Calu3 (cell line): ENCODE data around the gene DSCAML1. TPM values are rescaled to one million over a fixed set of nuclear protein-coding genes. Genes with fewer than 3 reads are reported as not detected.

Experiments
- BruUV-seq: library from RNA; stranded (reverse); fragments of 400-500 nt; replicated peaks from 2 replicates; lab custom pipeline; 2021; lab: Mats Ljungman, UMichigan
- CTCF ChIA-PET: fragments of 300-600 bp; sonication (Branson Sonifier 250); formaldehyde crosslinking; loops from one replicate; lab custom pipeline; 2022; ENCODE audit warnings: antibody characterized with exemption; lab: Charles Lee
- DNase-seq: peaks from one replicate; pipeline ENCODE4 v3.0.0; 2022
- H3K27ac Mint-ChIP-seq: one replicate; pipeline ENCODE4 v1.8.0; 2022; ENCODE audit warnings: mixed read lengths; ENCODE audit not compliant: unreplicated experiment
- H3K27me3 Mint-ChIP-seq: one replicate; pipeline ENCODE4 v1.8.0; 2022; ENCODE audit warnings: mixed read lengths; ENCODE audit not compliant: unreplicated experiment
- H3K36me3 Mint-ChIP-seq: one replicate; pipeline ENCODE4 v1.8.0; 2022; ENCODE audit warnings: mild to moderate bottlenecking, moderate library complexity, mixed read lengths; ENCODE audit not compliant: insufficient read depth, unreplicated experiment
- H3K4me1 Mint-ChIP-seq: one replicate; pipeline ENCODE4 v1.8.0; 2022; ENCODE audit warnings: mild to moderate bottlenecking, low read depth, mixed read lengths; ENCODE audit not compliant: unreplicated experiment
- H3K4me3 Mint-ChIP-seq: one replicate; pipeline ENCODE4 v1.8.0; 2022; ENCODE audit warnings: mild to moderate bottlenecking, low read depth, moderate library complexity, mixed read lengths; ENCODE audit not compliant: unreplicated experiment
- H3K9me3 Mint-ChIP-seq: one replicate; pipeline ENCODE4 v1.8.0; 2022; ENCODE audit warnings: low read depth, mixed read lengths; ENCODE audit not compliant: unreplicated experiment
- CTCF ChIP-seq: fragments of 200-600 bp; IDR thresholded peaks from one replicate; pipeline ENCODE4 v1.8.0; 2022; ENCODE audit warnings: antibody characterized with exemption; ENCODE audit not compliant: unreplicated experiment
- intact Hi-C: fragments of 100-400 bp; cut with micrococcal nuclease; formaldehyde crosslinking; loops from one replicate; pipeline ENCODE4 v1.10.0; 2022; ENCODE audit not compliant: unreplicated experiment
- total RNA-seq: library from RNA; stranded (reverse); gene quantifications from 2 replicates; pipeline ENCODE4 v1.2.3, GENCODE V29; 2022

The DSCAML1 gene
- total RNA-seq, 1 experiment from 2014 or later: 0.07 TPM

- Mint-ChIP-seq H3K36me3 (no peaks in the 10 kb centered on the region), H3K9me3 (no peaks in the 10 kb centered on the region), H3K4me3 (no peak overlapping the region), H3K4me1 (no peaks in the 10 kb centered on the region), H3K27me3 (peaks cover 47% of the 10 kb centered on the region), H3K27ac (no peak overlapping the region)
- TF ChIP-seq CTCF: no peak
- CTCF ChIA-PET: interaction anchor here (0.6 kb wide), 1 partner anchor 235 kb away, joined by 8 read pairs; no protein-coding TSS in a partner anchor
- BruUV-seq: no TSS peak
- intact Hi-C loops: no loop called here
- DNase-seq: no peak
Observed at GRCh38 chr11:117654281-117655255, 142.4 kb downstream of the DSCAML1 start.

GRCh38 chr11:117652521-117652920 is 144.5 kb downstream of the DSCAML1 start:
- intact Hi-C loops: no loop called here
- Mint-ChIP-seq H3K4me1 (no peaks in the 10 kb centered on the region), H3K36me3 (no peaks in the 10 kb centered on the region), H3K27ac (no peak overlapping the region), H3K9me3 (no peaks in the 10 kb centered on the region), H3K4me3 (no peak overlapping the region), H3K27me3 (peaks cover 37% of the 10 kb centered on the region)
- no peak for DNase-seq
- BruUV-seq: no TSS peak
- TF ChIP-seq CTCF: no peak
- CTCF ChIA-PET: no interaction called here

DNA sequence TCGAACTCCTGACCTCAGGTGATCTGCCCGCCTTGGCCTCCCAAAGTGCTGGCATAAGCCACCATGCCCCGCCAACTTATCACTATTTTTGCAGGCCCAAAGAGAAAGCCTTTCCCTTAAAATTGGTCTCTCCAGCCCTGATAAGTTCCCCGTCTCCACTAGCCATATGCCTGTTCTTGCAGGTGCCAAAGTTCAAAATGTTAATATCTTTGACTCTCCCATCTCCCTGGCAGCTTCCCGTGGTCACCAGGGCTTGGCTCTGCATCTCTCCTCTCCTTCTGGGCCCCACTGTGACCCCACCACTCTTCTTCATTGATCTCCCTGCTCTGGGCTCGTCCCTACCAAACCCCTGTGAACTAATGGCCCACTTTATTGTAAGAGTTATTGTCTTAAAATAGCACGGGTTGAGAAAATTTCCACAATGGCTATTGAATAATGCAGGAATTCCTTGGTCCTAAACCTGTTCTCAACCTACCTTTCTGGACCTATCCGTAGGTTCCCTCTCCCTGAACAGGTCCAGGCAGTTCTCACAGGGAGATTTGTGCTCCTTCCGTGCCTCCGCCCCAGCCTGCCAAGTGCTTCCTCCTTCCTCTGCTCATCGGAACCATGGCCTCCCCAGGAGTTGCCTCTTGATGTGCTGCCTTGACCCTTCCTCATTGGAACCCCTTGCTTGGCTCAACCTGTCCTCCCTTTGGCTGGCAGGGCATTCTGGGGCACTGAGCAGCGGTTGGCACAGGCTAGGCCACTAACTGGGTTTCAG is 147.5 kb downstream of the DSCAML1 start:
- peaks cover 34% of the 10 kb centered on the region for H3K27me3 Mint-ChIP-seq
- BruUV-seq: no TSS peak
- intact Hi-C loops: no loop called here
- no peak for TF ChIP-seq CTCF
- no peaks in the 10 kb centered on the region for H3K9me3 Mint-ChIP-seq
- no peaks in the 10 kb centered on the region for H3K4me1 Mint-ChIP-seq
- H3K27ac Mint-ChIP-seq: no peak overlapping the region
- H3K36me3 Mint-ChIP-seq: no peaks in the 10 kb centered on the region
- CTCF ChIA-PET: no interaction called here
- DNase-seq: no peak
- H3K4me3 Mint-ChIP-seq: no peak overlapping the region

- Mint-ChIP-seq H3K4me3 (no peak overlapping the region), H3K9me3 (no peaks in the 10 kb centered on the region), H3K27me3 (peaks cover 50% of the 10 kb centered on the region), H3K36me3 (no peaks in the 10 kb centered on the region), H3K4me1 (no peaks in the 10 kb centered on the region), H3K27ac (no peak overlapping the region)
- DNase-seq: no peak
- no TSS peak for BruUV-seq
- intact Hi-C loops: no loop called here
- CTCF ChIA-PET: interaction anchor here (0.5 kb wide), 1 partner anchor 320 kb away, joined by 6 read pairs; the partner anchor contains the start of gene CEP164
- no peak for TF ChIP-seq CTCF
Observed at GRCh38 chr11:117647872-117648271, 149.1 kb downstream of the DSCAML1 start.
